Measurements from ENCODE around the gene BNIP1.

Gene BNIP1

GRCh38 chr5:173205916-173206315 is 61.6 kb downstream of the BNIP1 start:
- Histone ChIP-seq H3K9me3 (ENCODE audit: control insufficient read depth, low read length) (no peaks in the 10 kb centered on the region), H3K27ac (ENCODE audit: insufficient read depth, low read length, poor library complexity, severe bottlenecking) (no peak overlapping the region), H3K4me1 (ENCODE audit: control insufficient read depth, insufficient read depth, low read length, poor library complexity, severe bottlenecking) (no peaks in the 10 kb centered on the region), H3K36me3 (ENCODE audit: control insufficient read depth, insufficient read depth, low read length) (no peaks in the 10 kb centered on the region), H3K27me3 (replicated peaks; ENCODE audit: control insufficient read depth, insufficient read depth, low read length, poor library complexity, severe bottlenecking) (no peaks in the 10 kb centered on the region), H3K4me3 (ENCODE audit: insufficient read depth, low read depth, low read length, poor library complexity, severe bottlenecking) (no peak overlapping the region)
- no peak for DNase-seq

GRCh38 chr5:173208296-173208695 is 64.0 kb downstream of the BNIP1 start:
- Histone ChIP-seq H3K4me3 (ENCODE audit: insufficient read depth, low read depth, low read length, poor library complexity, severe bottlenecking) (no peak overlapping the region), H3K4me1 (ENCODE audit: control insufficient read depth, insufficient read depth, low read length, poor library complexity, severe bottlenecking) (no peaks in the 10 kb centered on the region), H3K9me3 (ENCODE audit: control insufficient read depth, low read length) (no peaks in the 10 kb centered on the region), H3K27ac (ENCODE audit: insufficient read depth, low read length, poor library complexity, severe bottlenecking) (no peak overlapping the region), H3K27me3 (replicated peaks; ENCODE audit: control insufficient read depth, insufficient read depth, low read length, poor library complexity, severe bottlenecking) (no peaks in the 10 kb centered on the region), H3K36me3 (ENCODE audit: control insufficient read depth, insufficient read depth, low read length) (no peaks in the 10 kb centered on the region)
- no peak for DNase-seq

DNA sequence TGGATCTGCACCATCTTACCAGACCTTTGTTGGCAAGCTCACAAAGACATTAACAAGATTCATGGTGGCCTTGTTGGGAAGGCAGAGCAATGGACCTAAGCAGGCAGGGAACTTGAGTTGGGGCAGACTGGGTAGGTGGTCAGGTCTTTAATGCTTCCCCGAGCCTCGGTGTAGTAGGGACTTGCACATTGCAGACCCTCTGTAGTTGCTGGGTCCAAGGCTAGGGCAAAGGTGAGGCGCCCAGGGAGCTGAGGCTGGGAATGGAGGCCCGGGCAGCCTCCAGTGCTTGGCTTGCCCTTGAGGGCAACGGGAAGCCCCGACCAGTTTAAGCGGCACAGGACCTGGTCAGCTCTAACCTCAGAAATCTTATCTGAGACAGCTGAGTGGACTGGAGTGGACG is 66.5 kb downstream of the BNIP1 start:
- Histone ChIP-seq H3K27me3 (replicated peaks; ENCODE audit: control insufficient read depth, insufficient read depth, low read length, poor library complexity, severe bottlenecking) (no peaks in the 10 kb centered on the region), H3K9me3 (ENCODE audit: control insufficient read depth, low read length) (no peaks in the 10 kb centered on the region), H3K4me3 (ENCODE audit: insufficient read depth, low read depth, low read length, poor library complexity, severe bottlenecking) (no peak overlapping the region), H3K27ac (ENCODE audit: insufficient read depth, low read length, poor library complexity, severe bottlenecking) (no peak overlapping the region), H3K4me1 (ENCODE audit: control insufficient read depth, insufficient read depth, low read length, poor library complexity, severe bottlenecking) (no peaks in the 10 kb centered on the region), H3K36me3 (ENCODE audit: control insufficient read depth, insufficient read depth, low read length) (no peaks in the 10 kb centered on the region)
- no peak for DNase-seq

GRCh38 chr5:173211284-173211683 is 67.0 kb downstream of the BNIP1 start:
- Histone ChIP-seq H3K27ac (ENCODE audit: insufficient read depth, low read length, poor library complexity, severe bottlenecking) (no peak overlapping the region), H3K4me1 (ENCODE audit: control insufficient read depth, insufficient read depth, low read length, poor library complexity, severe bottlenecking) (no peaks in the 10 kb centered on the region), H3K27me3 (replicated peaks; ENCODE audit: control insufficient read depth, insufficient read depth, low read length, poor library complexity, severe bottlenecking) (no peaks in the 10 kb centered on the region), H3K4me3 (ENCODE audit: insufficient read depth, low read depth, low read length, poor library complexity, severe bottlenecking) (no peak overlapping the region), H3K9me3 (ENCODE audit: control insufficient read depth, low read length) (no peaks in the 10 kb centered on the region), H3K36me3 (ENCODE audit: control insufficient read depth, insufficient read depth, low read length) (no peaks in the 10 kb centered on the region)
- DNase-seq, result no peak

GRCh38 chr5:173213236-173213933 is 69.1 kb downstream of the BNIP1 start:
- Histone ChIP-seq H3K27ac (ENCODE audit: insufficient read depth, low read length, poor library complexity, severe bottlenecking) (no peak overlapping the region), H3K27me3 (replicated peaks; ENCODE audit: control insufficient read depth, insufficient read depth, low read length, poor library complexity, severe bottlenecking) (no peaks in the 10 kb centered on the region), H3K4me3 (ENCODE audit: insufficient read depth, low read depth, low read length, poor library complexity, severe bottlenecking) (no peak overlapping the region), H3K4me1 (ENCODE audit: control insufficient read depth, insufficient read depth, low read length, poor library complexity, severe bottlenecking) (no peaks in the 10 kb centered on the region), H3K9me3 (ENCODE audit: control insufficient read depth, low read length) (no peaks in the 10 kb centered on the region), H3K36me3 (ENCODE audit: control insufficient read depth, insufficient read depth, low read length) (no peaks in the 10 kb centered on the region)
- no peak for DNase-seq

Data from effector memory CD4-positive, alpha-beta T cell (primary cell).